Ovary (tissue), 3 donors: ENCODE measurements around the gene AGBL4.

Experiments
- POLR2A ChIP-seq: fragments of 450-650 bp; IDR thresholded peaks from one replicate; pipeline ENCODE4 v1.6.1; 2017; ENCODE audit warnings: antibody characterized with exemption, mild to moderate bottlenecking, moderate library complexity
- TF ChIP-seq, protein P1 (sequence below), 3 donors: fragments of 450-650 bp in 2 of 3; fragments of 200-600 bp in 1 of 3; IDR thresholded peaks; one replicate each; pipeline versions ENCODE4 v1.5.1 to v1.8.0; 2016 to 2022; ENCODE audit warnings: antibody characterized with exemption in 3 of 3, mild to moderate bottlenecking in 1 of 3
- donor health status: DM: no; HTN: no; CAD: no.

DNA sequence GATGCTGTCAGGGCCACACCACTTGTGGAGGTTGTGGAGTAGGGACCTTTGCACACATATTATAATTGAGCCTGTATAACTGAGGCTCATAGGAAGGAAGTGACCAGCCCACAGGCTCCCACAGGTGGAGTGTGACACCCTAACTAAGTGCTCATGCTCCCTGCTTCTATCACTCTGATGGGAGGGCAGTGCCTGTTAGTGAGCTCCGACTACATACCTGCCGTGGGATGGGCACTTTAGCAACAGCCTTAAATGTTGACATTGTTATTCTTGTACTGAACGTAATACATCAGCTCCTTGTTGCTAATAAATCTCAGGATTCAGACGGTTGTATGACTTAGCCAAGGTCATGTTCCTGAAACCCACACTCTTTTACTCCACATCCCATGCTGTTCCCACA lies 1305.0 kb downstream of the AGBL4 start:
- TF ChIP-seq, protein P1, sequence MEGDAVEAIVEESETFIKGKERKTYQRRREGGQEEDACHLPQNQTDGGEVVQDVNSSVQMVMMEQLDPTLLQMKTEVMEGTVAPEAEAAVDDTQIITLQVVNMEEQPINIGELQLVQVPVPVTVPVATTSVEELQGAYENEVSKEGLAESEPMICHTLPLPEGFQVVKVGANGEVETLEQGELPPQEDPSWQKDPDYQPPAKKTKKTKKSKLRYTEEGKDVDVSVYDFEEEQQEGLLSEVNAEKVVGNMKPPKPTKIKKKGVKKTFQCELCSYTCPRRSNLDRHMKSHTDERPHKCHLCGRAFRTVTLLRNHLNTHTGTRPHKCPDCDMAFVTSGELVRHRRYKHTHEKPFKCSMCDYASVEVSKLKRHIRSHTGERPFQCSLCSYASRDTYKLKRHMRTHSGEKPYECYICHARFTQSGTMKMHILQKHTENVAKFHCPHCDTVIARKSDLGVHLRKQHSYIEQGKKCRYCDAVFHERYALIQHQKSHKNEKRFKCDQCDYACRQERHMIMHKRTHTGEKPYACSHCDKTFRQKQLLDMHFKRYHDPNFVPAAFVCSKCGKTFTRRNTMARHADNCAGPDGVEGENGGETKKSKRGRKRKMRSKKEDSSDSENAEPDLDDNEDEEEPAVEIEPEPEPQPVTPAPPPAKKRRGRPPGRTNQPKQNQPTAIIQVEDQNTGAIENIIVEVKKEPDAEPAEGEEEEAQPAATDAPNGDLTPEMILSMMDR (IDR thresholded peaks at IDR 0.05), result no peak
- no peak for TF ChIP-seq POLR2A
